ENCODE data around the gene R3HDM4.

GRCh38 chr19:961866-962620 lies 49.0 kb upstream of the R3HDM4 start:
- TF ChIP-seq CTCF (IDR thresholded peaks at IDR 0.05), result no peak
- TF ChIP-seq POLR2A (IDR thresholded peaks at IDR 0.05), result no peak

Data from heart left ventricle (tissue), 13 donors.